ENCODE data around the gene P4HA1.
"Not testable (repeated sequence)": the region's sequence is repeated elsewhere in the genome, so short reads cannot be mapped to it uniquely, and the experiment has no call there.

DNA sequence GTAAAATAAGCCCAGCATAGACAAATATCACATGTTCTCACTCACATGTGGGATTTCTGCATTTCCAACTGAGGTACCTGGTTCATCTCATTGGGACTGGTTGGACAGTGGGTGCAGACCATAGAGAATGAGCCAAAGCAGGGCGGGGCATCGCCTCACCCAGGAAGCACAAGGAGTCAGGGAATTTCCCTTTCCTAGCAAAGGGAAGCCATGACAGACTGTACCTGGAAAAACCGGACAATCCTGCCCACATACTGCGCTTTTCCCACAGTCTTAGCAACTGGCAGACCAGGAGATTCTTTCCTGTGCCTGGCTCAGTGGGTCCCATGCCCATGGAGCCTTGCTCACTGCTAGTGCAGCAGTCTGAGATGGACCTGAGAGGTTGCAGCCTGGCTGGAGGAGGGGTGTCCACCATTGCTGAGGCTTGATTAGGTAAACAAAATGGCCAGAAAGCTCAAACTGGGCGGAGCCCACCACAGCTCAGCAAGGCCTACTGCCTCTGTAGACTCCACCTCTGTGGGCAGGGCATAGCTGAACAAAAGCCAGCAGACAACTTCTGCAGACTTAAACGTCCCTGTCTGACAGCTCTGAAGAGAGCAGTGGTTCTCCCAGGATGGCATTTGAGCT lies 75.0 kb downstream of the P4HA1 start:
- TF ChIP-seq, protein P1, sequence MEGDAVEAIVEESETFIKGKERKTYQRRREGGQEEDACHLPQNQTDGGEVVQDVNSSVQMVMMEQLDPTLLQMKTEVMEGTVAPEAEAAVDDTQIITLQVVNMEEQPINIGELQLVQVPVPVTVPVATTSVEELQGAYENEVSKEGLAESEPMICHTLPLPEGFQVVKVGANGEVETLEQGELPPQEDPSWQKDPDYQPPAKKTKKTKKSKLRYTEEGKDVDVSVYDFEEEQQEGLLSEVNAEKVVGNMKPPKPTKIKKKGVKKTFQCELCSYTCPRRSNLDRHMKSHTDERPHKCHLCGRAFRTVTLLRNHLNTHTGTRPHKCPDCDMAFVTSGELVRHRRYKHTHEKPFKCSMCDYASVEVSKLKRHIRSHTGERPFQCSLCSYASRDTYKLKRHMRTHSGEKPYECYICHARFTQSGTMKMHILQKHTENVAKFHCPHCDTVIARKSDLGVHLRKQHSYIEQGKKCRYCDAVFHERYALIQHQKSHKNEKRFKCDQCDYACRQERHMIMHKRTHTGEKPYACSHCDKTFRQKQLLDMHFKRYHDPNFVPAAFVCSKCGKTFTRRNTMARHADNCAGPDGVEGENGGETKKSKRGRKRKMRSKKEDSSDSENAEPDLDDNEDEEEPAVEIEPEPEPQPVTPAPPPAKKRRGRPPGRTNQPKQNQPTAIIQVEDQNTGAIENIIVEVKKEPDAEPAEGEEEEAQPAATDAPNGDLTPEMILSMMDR (IDR thresholded peaks at IDR 0.05) = not testable (repeated sequence)
- not testable (repeated sequence) for TF ChIP-seq POLR2A (IDR thresholded peaks at IDR 0.05)
